H1 (cell line): Measurements from ENCODE around the gene TMEM108. TPM values are rescaled to one million over a fixed set of nuclear protein-coding genes. Genes with fewer than 3 reads are reported as not detected.

Source experiments
- CTCF ChIA-PET: fragments of 300-600 bp; sonication (Branson Sonifier 250); formaldehyde crosslinking; loops from one replicate; lab custom pipeline; 2021; ENCODE audit not compliant: partially characterized antibody; lab: Charles Lee
- POLR2A ChIA-PET: fragments of 300-600 bp; sonication (Branson Sonifier 250); formaldehyde crosslinking; loops from one replicate; lab custom pipeline; 2021; ENCODE audit warnings: inconsistent platforms; ENCODE audit not compliant: partially characterized antibody; lab: Charles Lee
- DNase-seq, 2 experiments: peaks; one replicate each; pipeline versions ENCODE4 v3.0.0 to v3.0.0-alpha.2; 2010 to 2022; ENCODE audit warnings: low spot score in 2 of 2, low read depth in 1 of 2, mixed read lengths in 1 of 2
- FAIRE-seq: peaks from 2 replicates; lab custom pipeline; 2011; peaks lifted over from hg19 to GRCh38; lab: Jason Lieb, UNC
- H2AFZ ChIP-seq: 2 replicates; pipeline ENCODE4 v1.8.1; 2012; ENCODE audit warnings: low read length, inconsistent platforms
- H2AK5ac ChIP-seq: 2 replicates; pipeline ENCODE4 v1.6.1; 2013; ENCODE audit warnings: low read depth, low read length
- H2BK120ac ChIP-seq: replicated peaks from 2 replicates; pipeline ENCODE3; 2013; ENCODE audit warnings: low read depth, low read length, inconsistent platforms
- H2BK12ac ChIP-seq: 2 replicates; pipeline ENCODE4 v1.6.1; 2013; ENCODE audit warnings: low read depth, low read length
- H2BK15ac ChIP-seq: 2 replicates; pipeline ENCODE4 v1.6.1; 2013; ENCODE audit warnings: low read length
- H2BK20ac ChIP-seq: 2 replicates; pipeline ENCODE4 v1.6.1; 2013; ENCODE audit warnings: low read length
- H2BK5ac ChIP-seq: 2 replicates; pipeline ENCODE4 v1.6.1; 2013; ENCODE audit warnings: low read depth, low read length
- H3K14ac ChIP-seq: 2 replicates; pipeline ENCODE4 v1.6.1; 2013; ENCODE audit warnings: inconsistent platforms; ENCODE audit not compliant: insufficient read length
- H3K18ac ChIP-seq: 2 replicates; pipeline ENCODE4 v1.6.1; 2013; ENCODE audit warnings: low read length; ENCODE audit errors: extremely low read depth
- H3K23ac ChIP-seq: 2 replicates; pipeline ENCODE4 v1.6.1; 2013; ENCODE audit warnings: inconsistent platforms; ENCODE audit not compliant: insufficient read length
- H3K23me2 ChIP-seq: 2 replicates; pipeline ENCODE4 v1.6.1; 2013; ENCODE audit warnings: low read depth, low read length
- H3K27ac ChIP-seq: 2 replicates; pipeline ENCODE4 v1.6.1; 2011; ENCODE audit warnings: low read depth, low read length, inconsistent platforms
- H3K27me3 ChIP-seq, 4 experiments: replicated peaks in 1 of 4; 1 replicate in 1 of 4; 2 replicates in 3 of 4; pipeline versions ENCODE4 v1.6.1 to v1.8.1; 2011 to 2013; ENCODE audit warnings: low read length in 3 of 4, mild to moderate bottlenecking in 3 of 4, inconsistent platforms in 2 of 4, mixed read lengths in 2 of 4, moderate library complexity in 1 of 4; ENCODE audit not compliant: control insufficient read depth in 3 of 4, insufficient read depth in 3 of 4; ENCODE audit errors: extremely low read depth in 1 of 4
- H3K36me3 ChIP-seq, 4 experiments: 2 replicates each; pipeline versions ENCODE4 v1.6.1 to v1.8.1; 2011 to 2013; ENCODE audit warnings: mild to moderate bottlenecking in 4 of 4, low read length in 3 of 4, moderate library complexity in 2 of 4, control low read depth in 1 of 4, inconsistent platforms in 1 of 4; ENCODE audit not compliant: insufficient read depth in 4 of 4, control insufficient read depth in 2 of 4
- H3K4ac ChIP-seq: replicated peaks from 2 replicates; pipeline ENCODE3; 2013; ENCODE audit warnings: low read length, low read depth, mixed read lengths, inconsistent platforms; ENCODE audit not compliant: insufficient read length
- H3K4me1 ChIP-seq, 4 experiments: replicated peaks in 1 of 4; 1 replicate in 1 of 4; 2 replicates in 3 of 4; pipeline versions ENCODE4 v1.6.1 to v1.8.1; 2011 to 2013; ENCODE audit warnings: low read length in 3 of 4, inconsistent platforms in 2 of 4, mixed read lengths in 1 of 4; ENCODE audit not compliant: insufficient read depth in 4 of 4, control insufficient read depth in 3 of 4
- H3K4me2 ChIP-seq, 2 experiments: 2 replicates each; pipeline versions ENCODE4 v1.6.1 to v1.8.1; 2011 to 2013; ENCODE audit warnings: low read depth in 2 of 2, low read length in 2 of 2, control low read depth in 1 of 2, inconsistent platforms in 1 of 2, mild to moderate bottlenecking in 1 of 2; ENCODE audit not compliant: insufficient read depth in 1 of 2
- H3K4me3 ChIP-seq, 4 experiments: fragments of 200-600, 300-600 bp in 1 of 4; sonication (generic), shearing (Covaris generic), sonication (Bioruptor Twin) in 1 of 4; 2 replicates each; pipeline versions ENCODE4 v1.5.1 to v1.8.1; 2011 to 2016; ENCODE audit warnings: low read length in 4 of 4, low read depth in 3 of 4, control low read depth in 2 of 4, inconsistent platforms in 2 of 4, mild to moderate bottlenecking in 2 of 4, mixed read lengths in 1 of 4, moderate library complexity in 1 of 4; ENCODE audit not compliant: insufficient read depth in 2 of 4; ENCODE audit errors: extremely low read depth in 1 of 4
- H3K56ac ChIP-seq: replicated peaks from 2 replicates; pipeline ENCODE3; 2013; ENCODE audit warnings: low read depth, mild to moderate bottlenecking, mixed read lengths, low read length, inconsistent platforms; ENCODE audit not compliant: insufficient read length
- H3K79me1 ChIP-seq: 2 replicates; pipeline ENCODE4 v1.6.1; 2013; ENCODE audit warnings: low read depth, low read length, control low read depth
- H3K79me2 ChIP-seq, 2 experiments: 2 replicates each; pipeline versions ENCODE4 v1.6.1 to v1.8.1; 2012 to 2013; ENCODE audit warnings: low read length in 2 of 2, mild to moderate bottlenecking in 2 of 2, inconsistent platforms in 1 of 2; ENCODE audit not compliant: insufficient read depth in 2 of 2, control insufficient read depth in 1 of 2
- H3K9ac ChIP-seq, 4 experiments: replicated peaks in 1 of 4; 1 replicate in 1 of 4; 2 replicates in 3 of 4; pipeline versions ENCODE4 v1.6.1 to v1.8.1; 2011 to 2013; ENCODE audit warnings: low read depth in 3 of 4, low read length in 3 of 4, control low read depth in 2 of 4, mild to moderate bottlenecking in 2 of 4, moderate library complexity in 2 of 4, inconsistent platforms in 1 of 4; ENCODE audit errors: extremely low read depth in 1 of 4
- H3K9me3 ChIP-seq, 2 experiments: 2 replicates each; pipeline versions ENCODE4 v1.6.1 to v1.8.1; 2012 to 2013; ENCODE audit warnings: mild to moderate bottlenecking in 2 of 2, moderate library complexity in 2 of 2, control low read depth in 1 of 2, inconsistent platforms in 1 of 2, low read depth in 1 of 2, low read length in 1 of 2, mixed read lengths in 1 of 2; ENCODE audit not compliant: insufficient read depth in 2 of 2
- H4K20me1 ChIP-seq, 2 experiments: replicated peaks in 1 of 2; 2 replicates each; pipeline versions ENCODE3 to v1.8.1; 2011 to 2013; ENCODE audit warnings: inconsistent platforms in 2 of 2, low read length in 2 of 2, mild to moderate bottlenecking in 1 of 2; ENCODE audit not compliant: insufficient read depth in 2 of 2, control insufficient read depth in 1 of 2
- H4K5ac ChIP-seq: 2 replicates; pipeline ENCODE4 v1.6.1; 2013; ENCODE audit warnings: low read length, low read depth, mixed read lengths, inconsistent platforms; ENCODE audit not compliant: insufficient read length
- H4K8ac ChIP-seq: 2 replicates; pipeline ENCODE4 v1.8.0; 2013; ENCODE audit warnings: mild to moderate bottlenecking, moderate library complexity, low read length, inconsistent platforms; ENCODE audit not compliant: insufficient read depth; ENCODE audit errors: extremely low read depth
- H4K91ac ChIP-seq: replicated peaks from 2 replicates; pipeline ENCODE3; 2013; ENCODE audit warnings: low read length, mixed read lengths, inconsistent platforms; ENCODE audit not compliant: insufficient read length
- BRCA1 ChIP-seq: IDR thresholded peaks from 2 replicates; pipeline ENCODE4 v1.6.1; 2012; ENCODE audit warnings: low read depth, low read length, improper control_type of control experiment
- E2F6 ChIP-seq: IDR thresholded peaks from 2 replicates; pipeline ENCODE4 v1.6.1; 2012; ENCODE audit warnings: inconsistent platforms
- EP300 ChIP-seq, 2 experiments: IDR thresholded peaks; 1 replicate in 1 of 2; 2 replicates in 1 of 2; pipeline ENCODE4 v1.6.1; 2011 to 2012; ENCODE audit warnings: low read depth in 2 of 2, low read length in 2 of 2, mild to moderate bottlenecking in 2 of 2, borderline replicate concordance in 1 of 2, inconsistent platforms in 1 of 2, moderate library complexity in 1 of 2
- EZH2 ChIP-seq: fragments of 200-600 bp; sonication (generic); IDR thresholded peaks from 2 replicates; pipeline ENCODE4 v1.7.1; 2012; ENCODE audit warnings: low read depth, mild to moderate bottlenecking, moderate library complexity, low read length, inconsistent platforms; ENCODE audit not compliant: severe bottlenecking
- HDAC6 ChIP-seq: IDR thresholded peaks from one replicate; pipeline ENCODE4 v1.7.1; 2012; ENCODE audit warnings: low read depth, mild to moderate bottlenecking, inconsistent platforms, low read length, moderate library complexity
- KDM5A ChIP-seq: fragments of 200-600 bp; IDR thresholded peaks from 2 replicates; pipeline ENCODE4 v1.7.1; 2012; ENCODE audit warnings: mild to moderate bottlenecking, low read length, inconsistent platforms, mixed read lengths
- NRF1 ChIP-seq: IDR thresholded peaks from 2 replicates; pipeline ENCODE4 v1.6.1; 2011; ENCODE audit warnings: mild to moderate bottlenecking, low read depth, low read length, improper control_type of control experiment
- RAD21 ChIP-seq, 2 experiments: IDR thresholded peaks in 1 of 2; conservative IDR thresholded peaks in 1 of 2; 2 replicates each; pipeline ENCODE4 v1.6.1; 2011; ENCODE audit warnings: low read depth in 2 of 2, low read length in 2 of 2, improper control_type of control experiment in 1 of 2, inconsistent platforms in 1 of 2, mild to moderate bottlenecking in 1 of 2, moderate library complexity in 1 of 2
- SIN3A ChIP-seq, 2 experiments: IDR thresholded peaks in 1 of 2; conservative IDR thresholded peaks in 1 of 2; 2 replicates each; pipeline ENCODE4 v1.6.1; 2011 to 2012; ENCODE audit warnings: low read length in 2 of 2, improper control_type of control experiment in 1 of 2, low read depth in 1 of 2, mild to moderate bottlenecking in 1 of 2
- SIX5 ChIP-seq: IDR thresholded peaks from 2 replicates; pipeline ENCODE4 v1.6.1; 2011; ENCODE audit warnings: mild to moderate bottlenecking, low read depth, low read length
- SP4 ChIP-seq: IDR thresholded peaks from 2 replicates; pipeline ENCODE4 v1.6.1; 2012; ENCODE audit warnings: low read length, inconsistent platforms
- TAF7 ChIP-seq: optimal IDR thresholded peaks from 2 replicates; pipeline ENCODE3; 2011; ENCODE audit warnings: low read depth, mild to moderate bottlenecking, inconsistent platforms, low read length, moderate library complexity, borderline replicate concordance
- WGBS, 2 experiments: shearing (Covaris generic) in 1 of 2; methylation state at CpG; one replicate each; pipeline versions ENCODE4 v1.1.6 to v1.1.7; 2013 to 2015; ENCODE audit warnings: low lambda C conversion rate in 2 of 2, mixed read lengths in 2 of 2, inconsistent platforms in 1 of 2, low coverage in 1 of 2, missing lambda C conversion rate in 1 of 2; ENCODE audit not compliant: insufficient replicate concordance in 2 of 2, insufficient coverage in 1 of 2, insufficient read length in 1 of 2; ENCODE audit errors: extremely low coverage in 1 of 2, missing lambda C conversion rate in 1 of 2; 5-methylcytosine and 5-hydroxymethylcytosine counted together
- polyA plus RNA-seq, 7 experiments: library from polyadenylated mRNA; depleted of rRNA in 3 of 7; stranded (reverse) in 5 of 7; unstranded in 2 of 7; fragments of >200 nt in 5 of 7; fragments of 200-250 nt in 2 of 7; gene quantifications; 1 replicate in 5 of 7; 2 replicates in 1 of 7; 4 replicates in 1 of 7; pipeline versions ENCODE4 v1.2.1 to v1.2.3, GENCODE V29; 2011 to 2013; ENCODE audit warnings: missing spikeins in 2 of 7, mixed read lengths in 2 of 7
- total RNA-seq: library from RNA; stranded (reverse); fragmentation: NEBNext Ultra II Directional; extraction: Animal tissue kit (Norgen Biotek cat#: 25700); gene quantifications from 2 replicates; pipeline ENCODE4 v1.2.1, GENCODE V29; 2021

The TMEM108 gene
- total and polyA plus RNA-seq, 2 of the 8 experiments (the other 6 are each of a cell fraction or from before 2014, with no cell fraction given): 14.3 to 16.2 TPM

DNA sequence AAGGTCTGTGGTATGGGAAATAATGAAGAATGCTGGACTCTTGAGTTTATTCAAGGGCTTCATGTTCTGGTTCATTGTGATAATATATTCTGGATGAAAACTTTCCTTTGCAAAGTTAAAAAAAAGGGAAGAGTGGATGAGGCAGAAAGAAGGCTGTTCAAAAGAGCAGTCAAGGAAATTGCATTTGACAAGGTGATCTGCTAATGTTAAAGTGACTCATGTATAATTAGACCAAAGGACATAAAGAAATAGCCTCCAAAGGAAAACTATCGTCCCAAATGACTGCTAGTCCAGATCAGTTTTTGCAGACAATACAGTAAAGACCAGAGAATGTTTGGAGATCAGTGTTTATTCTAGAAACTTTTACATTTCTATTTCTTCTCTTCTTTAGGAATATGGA, 9.8 kb downstream of the TMEM108 start:
- no peak overlapping the region for H3K18ac ChIP-seq
- no peak overlapping the region for H4K8ac ChIP-seq
- FAIRE-seq (no peak), DNase-seq (no peak)
- WGBS, 2 experiments: 95% methylated on average over 1 of the region's 1 CpG; no CpG with 5 or more reads in 1 of the 2 experiments
- no peak overlapping the region for H3K27ac ChIP-seq
- no peak overlapping the region for H3K56ac ChIP-seq
- peaks cover 0 to 5% (median 2%) of the 10 kb centered on the region in 4 experiments; a peak in 3 of 8 replicates for H3K36me3 ChIP-seq
- no peak overlapping the region for H2BK20ac ChIP-seq
- no peaks in the 10 kb centered on the region for H3K27me3 ChIP-seq
- ChIA-PET POLR2A (no interaction called here), CTCF (interaction anchor here (9.0 kb wide), 1 partner anchor 334 kb away, joined by 173 read pairs; no protein-coding TSS in a partner anchor)
- no peak overlapping the region for H3K9ac ChIP-seq
- H4K5ac ChIP-seq: no peak overlapping the region
- H3K23ac ChIP-seq: no peak overlapping the region
- no peaks in the 10 kb centered on the region for H3K23me2 ChIP-seq
- no peak overlapping the region for H3K14ac ChIP-seq
- H3K4me2 ChIP-seq: no peak overlapping the region
- no peak overlapping the region for H2AFZ ChIP-seq
- H2BK12ac ChIP-seq: no peak overlapping the region
- no peak overlapping the region for H4K91ac ChIP-seq
- peaks cover 0 to 20% of the 10 kb centered on the region in 2 experiments; a peak in 2 of 4 replicates for H3K79me2 ChIP-seq
- H2BK15ac ChIP-seq: no peak overlapping the region
- peaks cover 0 to 4% (median 0%) of the 10 kb centered on the region in 4 experiments; a peak in 1 of 7 replicates for H3K4me1 ChIP-seq
- H2BK5ac ChIP-seq: no peak overlapping the region
- no peaks in the 10 kb centered on the region for H3K79me1 ChIP-seq
- TF ChIP-seq EP300 (IDR thresholded peaks at IDR 0.05; ENCODE audit: borderline replicate concordance in 1 of 2, low read depth in 2 of 2, low read length in 2 of 2) (no peak), NRF1 (no peak), SIX5 (no peak), SIN3A (conservative IDR thresholded peaks at IDR 0.05 in 1 of 2, IDR thresholded peaks at IDR 0.05 in 1 of 2; ENCODE audit: low read depth in 1 of 2, low read length in 2 of 2) (no peak), SP4 (no peak), BRCA1 (no peak), EZH2 (no peak), HDAC6 (no peak), TAF7 (no peak), KDM5A (no peak), RAD21 (IDR thresholded peaks at IDR 0.05 in 1 of 2, conservative IDR thresholded peaks at IDR 0.05 in 1 of 2; ENCODE audit: low read depth in 2 of 2, low read length in 2 of 2) (no peak), E2F6 (no peak)
- no peak overlapping the region for H3K4ac ChIP-seq
- no peak overlapping the region for H2BK120ac ChIP-seq
- no peak overlapping the region for H2AK5ac ChIP-seq
- no peaks in the 10 kb centered on the region for H4K20me1 ChIP-seq
- no peak overlapping the region for H3K4me3 ChIP-seq
- no peaks in the 10 kb centered on the region for H3K9me3 ChIP-seq
